Coronary artery (tissue), 2 donors: ENCODE data around the gene ISLR.

ENCODE experiments used
- DNase-seq: peaks from one replicate; pipeline ENCODE4 v3.0.0-alpha.2; 2017; ENCODE audit warnings: low spot score
- H3K27ac ChIP-seq, 2 donors: fragments of 200-600 bp; sonication (generic); one replicate each; pipeline ENCODE4 v1.5.1; 2016 to 2019
- H3K4me3 ChIP-seq: fragments of 200-600 bp; sonication (generic); 2 replicates; pipeline ENCODE4 v1.5.1; 2016; ENCODE audit warnings: mild to moderate bottlenecking, moderate library complexity
- CTCF ChIP-seq: fragments of 200-600 bp; sonication (generic); IDR thresholded peaks from one replicate; pipeline ENCODE4 v1.5.1; 2019; ENCODE audit warnings: antibody characterized with exemption

The ISLR gene

GRCh38 chr15:74137537-74137894 lies 36.0 kb upstream of the ISLR start:
- Histone ChIP-seq H3K27ac (no peak overlapping the region), H3K4me3 (no peak overlapping the region)
- no peak for TF ChIP-seq CTCF
- no peak for DNase-seq

DNA sequence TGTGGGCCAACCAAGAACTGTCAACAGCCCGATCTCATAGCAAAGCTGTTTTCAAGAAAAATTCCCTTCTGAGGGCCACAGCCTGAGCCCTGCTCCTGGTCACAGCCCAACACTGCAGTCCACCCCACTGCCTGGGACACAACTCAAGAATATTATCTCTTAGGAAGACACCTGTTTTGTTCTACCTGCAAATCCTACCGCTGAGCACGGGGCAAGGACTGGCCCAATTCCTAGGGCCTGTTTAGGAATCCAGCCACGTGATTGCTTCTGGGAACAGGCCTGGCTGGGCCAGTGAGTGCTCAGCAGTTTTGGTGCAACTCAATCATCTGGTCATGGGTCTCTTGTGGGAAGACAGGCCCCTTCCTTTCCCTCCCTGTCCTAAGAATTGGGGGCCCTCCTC lies 34.9 kb upstream of the ISLR start:
- H3K27ac ChIP-seq = no peak overlapping the region
- H3K4me3 ChIP-seq = no peak overlapping the region
- DNase-seq = no peak
- TF ChIP-seq CTCF = no peak

- no peak for DNase-seq
- no peak overlapping the region for H3K27ac ChIP-seq
- no peak overlapping the region for H3K4me3 ChIP-seq
- no peak for TF ChIP-seq CTCF
Measured at GRCh38 chr15:74141591-74141990, 31.9 kb upstream of the ISLR start.

DNA sequence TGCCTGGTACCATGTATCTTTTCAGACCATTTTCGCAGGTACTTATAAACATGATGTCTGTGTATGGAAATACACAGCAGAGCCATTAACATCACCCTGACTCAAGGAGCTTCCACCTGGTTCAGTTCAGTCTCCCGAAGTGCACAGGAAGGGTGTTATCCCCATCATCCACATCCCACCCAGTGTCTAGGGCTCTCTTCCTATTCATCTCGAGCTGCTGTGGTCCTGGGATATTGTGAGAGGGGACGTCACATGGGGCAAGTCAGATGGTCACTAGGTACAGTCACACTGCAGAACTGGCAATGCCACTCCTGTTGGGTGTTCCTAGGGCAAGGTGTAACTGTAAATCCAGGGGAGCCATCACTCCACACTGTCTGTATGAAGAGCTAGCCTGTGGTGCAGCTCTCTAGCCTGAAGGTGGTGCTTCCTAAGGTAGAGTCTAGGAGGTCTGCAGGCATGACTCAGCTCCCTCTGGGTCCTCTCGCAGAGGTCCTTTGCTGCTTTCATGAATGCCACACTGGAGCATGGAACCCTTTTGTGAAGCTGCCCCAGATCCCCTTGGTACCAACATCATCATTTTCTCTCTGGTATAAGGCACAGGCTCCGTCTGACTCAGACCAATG lies 29.2 kb upstream of the ISLR start:
- H3K27ac ChIP-seq = no peak overlapping the region
- no peak overlapping the region for H3K4me3 ChIP-seq
- TF ChIP-seq CTCF = no peak
- no peak for DNase-seq

DNA sequence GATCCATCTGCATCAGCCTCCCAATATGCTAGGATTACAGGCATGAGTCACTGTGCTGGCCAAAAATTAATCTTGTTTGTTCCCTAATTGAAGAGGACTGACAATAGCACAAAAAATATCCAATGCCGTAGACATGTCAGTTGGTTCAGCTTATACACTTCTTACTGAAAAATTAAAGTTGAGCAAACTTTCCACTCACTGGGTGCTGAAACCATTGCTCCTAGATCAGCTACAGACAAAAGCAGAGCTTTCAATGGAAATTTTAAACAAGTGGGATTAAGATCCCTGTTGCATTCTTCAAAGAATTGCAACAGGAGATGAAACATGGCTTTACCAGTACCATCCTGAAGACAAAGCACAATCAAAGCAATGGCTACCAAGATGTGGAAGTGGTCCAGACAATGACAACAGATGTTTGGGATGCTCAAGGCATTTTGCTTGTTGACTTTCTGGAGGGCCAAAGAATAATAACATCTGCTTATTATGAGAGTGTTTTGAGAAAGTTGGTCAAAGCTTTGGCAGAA lies 27.2 kb upstream of the ISLR start:
- H3K27ac ChIP-seq = no peak overlapping the region
- DNase-seq = no peak
- no peak overlapping the region for H3K4me3 ChIP-seq
- TF ChIP-seq CTCF = no peak

- TF ChIP-seq CTCF = no peak
- no peak overlapping the region for H3K4me3 ChIP-seq
- no peak for DNase-seq
- H3K27ac ChIP-seq = no peak overlapping the region
Measured at GRCh38 chr15:74147051-74147450, 26.5 kb upstream of the ISLR start.

- Histone ChIP-seq H3K4me3 (no peak overlapping the region), H3K27ac (peak overlapping the region; percentile 46 to 75)
- DNase-seq = no peak
- TF ChIP-seq CTCF = no peak
Measured at GRCh38 chr15:74155766-74156417, 17.6 kb upstream of the ISLR start.
